ENCODE measurements around the gene EHD4.

The EHD4 gene

GRCh38 chr15:41919954-41920538, 52.3 kb downstream of the EHD4 start:
- DNase-seq (ENCODE audit: low read depth in 2 of 2), result no peak

GRCh38 chr15:41919201-41919820, 53.0 kb downstream of the EHD4 start:
- no peak for DNase-seq (ENCODE audit: low read depth in 2 of 2)

- DNase-seq (ENCODE audit: low read depth in 2 of 2), result no peak
These were observed 53.7 kb downstream of the EHD4 start for GRCh38 chr15:41918506-41919126.

GRCh38 chr15:41917767-41918430, 54.5 kb downstream of the EHD4 start:
- no peak for DNase-seq (ENCODE audit: low read depth in 2 of 2)

- DNase-seq (ENCODE audit: low read depth in 2 of 2), result no peak
These were observed 56.9 kb downstream of the EHD4 start for GRCh38 chr15:41915255-41915994.

- DNase-seq (ENCODE audit: low read depth in 2 of 2), result no peak
These were observed 57.9 kb downstream of the EHD4 start for GRCh38 chr15:41914411-41914810.

- DNase-seq (ENCODE audit: low read depth in 2 of 2), result no peak
These were observed 59.1 kb downstream of the EHD4 start for GRCh38 chr15:41913256-41913655.

GRCh38 chr15:41911691-41912345, 60.5 kb downstream of the EHD4 start:
- DNase-seq (ENCODE audit: low read depth in 2 of 2), result no peak

- no peak for DNase-seq (ENCODE audit: low read depth in 2 of 2)
These were observed 63.5 kb downstream of the EHD4 start for GRCh38 chr15:41908736-41909461.

GRCh38 chr15:41907141-41907540, 65.2 kb downstream of the EHD4 start:
- DNase-seq (ENCODE audit: low read depth in 2 of 2), result no peak

- no peak for DNase-seq (ENCODE audit: low read depth in 2 of 2)
These were observed 65.7 kb downstream of the EHD4 start for GRCh38 chr15:41906608-41907007.

GRCh38 chr15:41905036-41905793, 67.1 kb downstream of the EHD4 start:
- no peak for DNase-seq (ENCODE audit: low read depth in 2 of 2)

GRCh38 chr15:41904541-41905005, 67.8 kb downstream of the EHD4 start:
- DNase-seq (ENCODE audit: low read depth in 2 of 2), result peak; percentile 35 to 44

- no peak for DNase-seq (ENCODE audit: low read depth in 2 of 2)
These were observed 68.6 kb downstream of the EHD4 start for GRCh38 chr15:41903782-41904181.

- DNase-seq (ENCODE audit: low read depth in 2 of 2), result no peak
These were observed 70.9 kb downstream of the EHD4 start for GRCh38 chr15:41901431-41901830.

GRCh38 chr15:41900526-41901380, 71.6 kb downstream of the EHD4 start:
- no peak for DNase-seq (ENCODE audit: low read depth in 2 of 2)

GRCh38 chr15:41899854-41900442, 72.4 kb downstream of the EHD4 start:
- no peak for DNase-seq (ENCODE audit: low read depth in 2 of 2)

- no peak for DNase-seq (ENCODE audit: low read depth in 2 of 2)
These were observed 75.0 kb downstream of the EHD4 start for GRCh38 chr15:41897363-41897799.

GRCh38 chr15:41896566-41896965, 75.8 kb downstream of the EHD4 start:
- DNase-seq (ENCODE audit: low read depth in 2 of 2), result no peak

Measured in stimulated activated CD8-positive, alpha-beta memory T cell treated with anti-CD3 and anti-CD28 coated beads, Interleukin-15, amount 100 ng/mL, for 4 hours (primary cell).